Panc1 (cell line): ENCODE data around the gene KLHL3. TPM values are rescaled to one million over a fixed set of nuclear protein-coding genes. Genes with fewer than 3 reads are reported as not detected.

ENCODE experiments used
- ATAC-seq: fragments of 200-7000 bp; cut with Tn5 transposase; 2 replicates; pipeline ENCODE4 v1.9.1; 2020; ENCODE audit warnings: mild to moderate bottlenecking, moderate library complexity
- BruUV-seq: library from RNA; stranded (reverse); fragments of 400-500 nt; replicated peaks from 2 replicates; lab custom pipeline; 2021; lab: Mats Ljungman, UMichigan
- CTCF ChIA-PET: fragments of 300-600 bp; sonication (Branson Sonifier 250); formaldehyde crosslinking; loops from one replicate; lab custom pipeline; 2022; ENCODE audit warnings: antibody characterized with exemption; lab: Charles Lee
- POLR2A ChIA-PET: fragments of 300-600 bp; sonication (Branson Sonifier 250); formaldehyde crosslinking; loops from one replicate; lab custom pipeline; 2022; ENCODE audit warnings: antibody characterized with exemption; lab: Charles Lee
- DNase-seq: peaks from one replicate; pipeline ENCODE4 v3.0.0-alpha.2; 2010; ENCODE audit warnings: low read depth, low spot score
- H3K27ac ChIP-seq: 2 replicates; pipeline ENCODE4 v1.5.1; 2011; ENCODE audit warnings: mild to moderate bottlenecking, low read length, inconsistent platforms
- H3K27me3 ChIP-seq: fragments of 200-500 bp; sonication (Bioruptor generic); 2 replicates; pipeline ENCODE4 v1.6.0; 2014; ENCODE audit warnings: low read length, inconsistent platforms; ENCODE audit not compliant: control insufficient read depth, insufficient read depth
- H3K36me3 ChIP-seq: fragments of 200-500 bp; sonication (Bioruptor generic); 2 replicates; pipeline ENCODE4 v1.5.1; 2014; ENCODE audit warnings: inconsistent platforms, mild to moderate bottlenecking, low read length, moderate library complexity; ENCODE audit not compliant: control insufficient read depth, insufficient read depth
- H3K4me1 ChIP-seq: 2 replicates; pipeline ENCODE4 v1.5.1; 2011; ENCODE audit warnings: inconsistent platforms, mild to moderate bottlenecking, low read length, moderate library complexity; ENCODE audit not compliant: control insufficient read depth, insufficient read depth
- H3K4me3 ChIP-seq, 2 experiments: 2 replicates each; pipeline ENCODE4 v1.5.1; 2011 to 2012; ENCODE audit warnings: low read depth in 2 of 2, low read length in 2 of 2, mild to moderate bottlenecking in 2 of 2, inconsistent platforms in 1 of 2, moderate library complexity in 1 of 2
- H3K9me3 ChIP-seq: fragments of 200-500 bp; sonication (Bioruptor generic); 2 replicates; pipeline ENCODE4 v1.5.1; 2014; ENCODE audit warnings: low read depth, mild to moderate bottlenecking, inconsistent platforms, low read length, moderate library complexity; ENCODE audit not compliant: control insufficient read depth, insufficient read depth
- POLR2AphosphoS5 ChIP-seq: IDR thresholded peaks from 2 replicates; pipeline ENCODE4 v1.6.1; 2012; ENCODE audit warnings: mild to moderate bottlenecking, low read depth, low read length, moderate library complexity
- SIN3A ChIP-seq: IDR thresholded peaks from 2 replicates; pipeline ENCODE4 v1.6.1; 2012; ENCODE audit warnings: low read depth, mild to moderate bottlenecking, low read length, moderate library complexity, borderline replicate concordance; ENCODE audit not compliant: insufficient read depth
- TCF7L2 ChIP-seq: IDR thresholded peaks from 2 replicates; pipeline ENCODE4 v1.6.1; 2011; ENCODE audit warnings: mild to moderate bottlenecking, low read depth, low read length, inconsistent platforms
- in situ Hi-C: cut with HindIII; loops from 2 replicates; pipeline ENCODE4 v1.10.0; 2016; ENCODE audit warnings: low sequenced_read_pairs, low pct_unique_long_range_greater_than_20kb
- intact Hi-C: fragments of 100-400 bp; cut with micrococcal nuclease; formaldehyde crosslinking; loops from one replicate; pipeline ENCODE4 v1.10.0; 2022; ENCODE audit not compliant: unreplicated experiment
- total RNA-seq: library from RNA; stranded (reverse); gene quantifications from one replicate; pipeline ENCODE4 v1.2.1, GENCODE V29; 2021; ENCODE audit not compliant: unreplicated experiment
- TF ChIP-seq, protein P1 (sequence below): fragments of 450-650 bp; IDR thresholded peaks from 2 replicates; pipeline ENCODE4 v1.5.1; 2017; ENCODE audit warnings: mild to moderate bottlenecking
- TF ChIP-seq, protein P2 (sequence below), 2 experiments: IDR thresholded peaks; 2 replicates each; pipeline ENCODE4 v1.6.1; 2011 to 2012; ENCODE audit warnings: low read depth in 2 of 2, control low read depth in 1 of 2, low read length in 1 of 2, mild to moderate bottlenecking in 1 of 2, moderate library complexity in 1 of 2; ENCODE audit not compliant: insufficient read depth in 1 of 2

KLHL3 gene
- total RNA-seq, 1 experiment from 2014 or later = 1.9 TPM

DNA sequence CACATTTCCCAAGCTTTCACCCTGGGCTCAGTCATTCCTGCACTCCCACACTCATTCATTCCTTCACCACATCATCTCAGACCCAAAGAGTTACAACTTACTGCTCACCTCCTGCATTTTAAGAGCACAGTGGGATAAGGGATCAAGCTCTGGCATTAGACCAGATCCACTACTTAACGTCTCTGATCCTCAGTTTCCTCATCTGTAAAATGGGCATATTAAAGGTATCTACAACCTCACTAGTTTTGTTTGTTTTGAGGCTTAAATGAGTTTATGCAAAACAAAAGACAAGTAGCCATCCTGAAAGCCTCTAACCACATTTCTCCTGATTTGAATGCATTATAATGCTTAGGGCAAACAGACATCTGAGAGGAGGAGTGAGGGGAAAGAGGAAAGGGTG is 77.6 kb downstream of the KLHL3 start:
- no peaks in the 10 kb centered on the region; the same call in 1 of the 2 replicates for H3K27me3 ChIP-seq
- CTCF ChIA-PET = no interaction called here
- in situ Hi-C loops (no loop called here), intact Hi-C loops (no loop called here)
- DNase-seq (no peak), ATAC-seq (no peak)
- POLR2A ChIA-PET = no interaction called here
- no TSS peak for BruUV-seq
- no peak overlapping the region for H3K4me3 ChIP-seq
- no peaks in the 10 kb centered on the region for H3K4me1 ChIP-seq
- no peaks in the 10 kb centered on the region for H3K36me3 ChIP-seq
- no peak for TF ChIP-seq TCF7L2
- no peak for TF ChIP-seq SIN3A
- no peak for TF ChIP-seq POLR2AphosphoS5
- TF ChIP-seq, protein P1, sequence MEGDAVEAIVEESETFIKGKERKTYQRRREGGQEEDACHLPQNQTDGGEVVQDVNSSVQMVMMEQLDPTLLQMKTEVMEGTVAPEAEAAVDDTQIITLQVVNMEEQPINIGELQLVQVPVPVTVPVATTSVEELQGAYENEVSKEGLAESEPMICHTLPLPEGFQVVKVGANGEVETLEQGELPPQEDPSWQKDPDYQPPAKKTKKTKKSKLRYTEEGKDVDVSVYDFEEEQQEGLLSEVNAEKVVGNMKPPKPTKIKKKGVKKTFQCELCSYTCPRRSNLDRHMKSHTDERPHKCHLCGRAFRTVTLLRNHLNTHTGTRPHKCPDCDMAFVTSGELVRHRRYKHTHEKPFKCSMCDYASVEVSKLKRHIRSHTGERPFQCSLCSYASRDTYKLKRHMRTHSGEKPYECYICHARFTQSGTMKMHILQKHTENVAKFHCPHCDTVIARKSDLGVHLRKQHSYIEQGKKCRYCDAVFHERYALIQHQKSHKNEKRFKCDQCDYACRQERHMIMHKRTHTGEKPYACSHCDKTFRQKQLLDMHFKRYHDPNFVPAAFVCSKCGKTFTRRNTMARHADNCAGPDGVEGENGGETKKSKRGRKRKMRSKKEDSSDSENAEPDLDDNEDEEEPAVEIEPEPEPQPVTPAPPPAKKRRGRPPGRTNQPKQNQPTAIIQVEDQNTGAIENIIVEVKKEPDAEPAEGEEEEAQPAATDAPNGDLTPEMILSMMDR = no peak
- TF ChIP-seq, protein P2, sequence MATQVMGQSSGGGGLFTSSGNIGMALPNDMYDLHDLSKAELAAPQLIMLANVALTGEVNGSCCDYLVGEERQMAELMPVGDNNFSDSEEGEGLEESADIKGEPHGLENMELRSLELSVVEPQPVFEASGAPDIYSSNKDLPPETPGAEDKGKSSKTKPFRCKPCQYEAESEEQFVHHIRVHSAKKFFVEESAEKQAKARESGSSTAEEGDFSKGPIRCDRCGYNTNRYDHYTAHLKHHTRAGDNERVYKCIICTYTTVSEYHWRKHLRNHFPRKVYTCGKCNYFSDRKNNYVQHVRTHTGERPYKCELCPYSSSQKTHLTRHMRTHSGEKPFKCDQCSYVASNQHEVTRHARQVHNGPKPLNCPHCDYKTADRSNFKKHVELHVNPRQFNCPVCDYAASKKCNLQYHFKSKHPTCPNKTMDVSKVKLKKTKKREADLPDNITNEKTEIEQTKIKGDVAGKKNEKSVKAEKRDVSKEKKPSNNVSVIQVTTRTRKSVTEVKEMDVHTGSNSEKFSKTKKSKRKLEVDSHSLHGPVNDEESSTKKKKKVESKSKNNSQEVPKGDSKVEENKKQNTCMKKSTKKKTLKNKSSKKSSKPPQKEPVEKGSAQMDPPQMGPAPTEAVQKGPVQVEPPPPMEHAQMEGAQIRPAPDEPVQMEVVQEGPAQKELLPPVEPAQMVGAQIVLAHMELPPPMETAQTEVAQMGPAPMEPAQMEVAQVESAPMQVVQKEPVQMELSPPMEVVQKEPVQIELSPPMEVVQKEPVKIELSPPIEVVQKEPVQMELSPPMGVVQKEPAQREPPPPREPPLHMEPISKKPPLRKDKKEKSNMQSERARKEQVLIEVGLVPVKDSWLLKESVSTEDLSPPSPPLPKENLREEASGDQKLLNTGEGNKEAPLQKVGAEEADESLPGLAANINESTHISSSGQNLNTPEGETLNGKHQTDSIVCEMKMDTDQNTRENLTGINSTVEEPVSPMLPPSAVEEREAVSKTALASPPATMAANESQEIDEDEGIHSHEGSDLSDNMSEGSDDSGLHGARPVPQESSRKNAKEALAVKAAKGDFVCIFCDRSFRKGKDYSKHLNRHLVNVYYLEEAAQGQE (IDR thresholded peaks at IDR 0.05; ENCODE audit: insufficient read depth in 1 of 2, low read depth in 2 of 2, low read length in 1 of 2) = no peak
- H3K27ac ChIP-seq = no peak overlapping the region
- no peaks in the 10 kb centered on the region for H3K9me3 ChIP-seq

DNA sequence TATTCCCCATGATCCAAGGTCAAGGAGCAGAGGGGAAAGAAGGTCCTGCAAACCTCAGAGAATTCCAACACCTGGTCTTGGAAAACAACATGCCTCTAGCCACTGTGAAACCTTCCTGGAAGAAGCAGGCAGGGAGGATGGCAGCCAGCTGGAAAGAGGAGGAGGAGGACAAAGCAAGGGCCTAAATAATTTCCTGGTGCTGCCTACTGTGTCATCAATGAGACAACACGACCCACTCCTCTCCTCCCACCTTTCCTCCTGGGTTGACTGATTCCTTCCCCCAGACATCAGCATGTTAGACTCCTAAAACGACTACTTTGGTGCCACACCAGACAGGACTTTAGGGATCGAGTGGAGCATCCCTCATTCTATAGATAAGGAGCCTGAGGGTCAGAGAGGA is 78.8 kb downstream of the KLHL3 start:
- Histone ChIP-seq H3K4me3 (no peak overlapping the region), H3K27ac (no peak overlapping the region), H3K9me3 (no peaks in the 10 kb centered on the region), H3K27me3 (no peaks in the 10 kb centered on the region; the same call in 1 of the 2 replicates), H3K4me1 (no peaks in the 10 kb centered on the region), H3K36me3 (no peaks in the 10 kb centered on the region)
- TF ChIP-seq TCF7L2 = no peak
- TF ChIP-seq SIN3A = no peak
- TF ChIP-seq, protein P1 = no peak
- TF ChIP-seq, protein P2 (IDR thresholded peaks at IDR 0.05; ENCODE audit: insufficient read depth in 1 of 2, low read depth in 2 of 2, low read length in 1 of 2) = no peak
- TF ChIP-seq POLR2AphosphoS5 = no peak
- CTCF ChIA-PET = no interaction called here
- POLR2A ChIA-PET = no interaction called here
- intact Hi-C loops = no loop called here
- ATAC-seq = no peak
- in situ Hi-C loops = no loop called here
- DNase-seq = no peak
- BruUV-seq = no TSS peak
